Esophagus muscularis mucosa (tissue), 2 donors: ENCODE measurements around the gene CHCHD6.

Source experiments
- EP300 ChIP-seq: sonication (generic); formaldehyde crosslinking; IDR thresholded peaks from one replicate; pipeline ENCODE4 v1.6.1; 2017; ENCODE audit warnings: antibody characterized with exemption
- POLR2A ChIP-seq: fragments of 450-650 bp; IDR thresholded peaks from one replicate; pipeline ENCODE4 v1.6.1; 2017; ENCODE audit warnings: antibody characterized with exemption, moderate library complexity, mild to moderate bottlenecking, low read depth

DNA sequence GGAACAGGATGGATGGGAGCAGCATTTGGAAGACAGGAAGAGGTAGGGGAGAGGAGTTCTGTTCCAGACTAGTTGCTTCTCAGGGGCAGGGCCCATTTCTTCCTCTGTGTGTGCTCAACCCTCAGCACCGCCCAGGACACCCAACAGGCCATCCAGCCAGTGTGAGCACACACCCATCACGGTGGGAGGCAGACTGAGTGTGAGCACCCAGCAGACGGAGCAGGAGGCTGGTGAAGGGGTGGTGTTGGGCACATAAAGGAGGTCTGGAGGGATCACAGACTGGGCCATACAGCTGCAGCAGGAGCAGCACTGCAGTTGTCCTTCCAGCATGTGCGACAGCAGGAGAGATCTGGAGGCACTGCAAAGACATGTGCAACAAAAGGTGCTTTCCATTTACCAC, 190.4 kb downstream of the CHCHD6 start:
- TF ChIP-seq POLR2A: no peak
- TF ChIP-seq EP300: no peak
